Subcutaneous preadipocyte (primary cell): ENCODE results near the gene HJV. TPM values are rescaled to one million over a fixed set of nuclear protein-coding genes. Genes with fewer than 3 reads are reported as not detected.

ENCODE experiments used
- small RNA-seq: library from RNA; depleted of rRNA; stranded (forward); fragments of <200 nt; gene quantifications from one replicate; pipeline ENCODE3, GENCODE V24; 2012
- total RNA-seq: library from RNA; depleted of rRNA; stranded (reverse); fragments of >200 nt; gene quantifications from 2 replicates; pipeline ENCODE4 v1.2.3, GENCODE V29; 2012

Gene HJV, protein sequence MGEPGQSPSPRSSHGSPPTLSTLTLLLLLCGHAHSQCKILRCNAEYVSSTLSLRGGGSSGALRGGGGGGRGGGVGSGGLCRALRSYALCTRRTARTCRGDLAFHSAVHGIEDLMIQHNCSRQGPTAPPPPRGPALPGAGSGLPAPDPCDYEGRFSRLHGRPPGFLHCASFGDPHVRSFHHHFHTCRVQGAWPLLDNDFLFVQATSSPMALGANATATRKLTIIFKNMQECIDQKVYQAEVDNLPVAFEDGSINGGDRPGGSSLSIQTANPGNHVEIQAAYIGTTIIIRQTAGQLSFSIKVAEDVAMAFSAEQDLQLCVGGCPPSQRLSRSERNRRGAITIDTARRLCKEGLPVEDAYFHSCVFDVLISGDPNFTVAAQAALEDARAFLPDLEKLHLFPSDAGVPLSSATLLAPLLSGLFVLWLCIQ
- not detected in 2 replicates for total RNA-seq

DNA sequence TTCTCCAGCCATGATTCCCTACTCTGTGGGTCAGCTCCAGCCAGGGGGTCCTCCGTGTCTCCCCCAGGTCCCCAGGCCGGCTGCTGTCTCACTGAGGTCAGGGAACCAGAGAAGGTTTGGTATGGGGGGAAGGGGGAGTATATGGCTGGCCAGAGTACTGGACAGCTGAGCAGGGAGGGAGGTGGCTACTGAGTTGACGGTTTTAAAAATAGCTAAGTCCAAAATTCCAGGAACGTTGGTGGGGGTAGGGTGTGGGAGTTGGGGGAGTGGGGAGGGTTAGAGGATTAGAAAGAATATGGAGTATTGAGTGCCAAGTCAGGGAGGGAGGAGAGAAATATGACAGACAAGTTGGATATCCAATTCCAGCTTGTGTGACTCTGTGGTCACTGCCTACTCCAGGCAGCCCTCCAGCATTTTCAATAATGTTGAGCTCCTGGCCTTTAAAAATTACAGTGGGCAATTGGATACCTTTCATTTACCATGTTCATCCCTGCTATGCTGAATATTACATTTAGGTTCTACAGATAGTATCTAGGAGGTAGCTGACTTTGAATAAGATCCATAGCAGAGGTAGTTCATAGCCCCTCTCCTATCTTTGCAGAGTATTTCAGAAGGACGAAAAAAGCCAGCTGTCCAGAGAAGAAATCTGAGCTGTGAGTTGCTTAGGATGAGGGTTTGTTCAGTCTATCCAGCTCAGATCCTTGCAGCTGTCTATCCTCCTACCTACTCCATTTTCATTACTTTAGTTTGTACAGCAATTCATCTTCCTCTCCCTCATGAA lies at the start of gene HJV:
Gene HJV (minus strand): TSS at position 114 of the 781 bp plus-strand sequence. CDS start 1,504 bp downstream, outside the sequence.

DNA sequence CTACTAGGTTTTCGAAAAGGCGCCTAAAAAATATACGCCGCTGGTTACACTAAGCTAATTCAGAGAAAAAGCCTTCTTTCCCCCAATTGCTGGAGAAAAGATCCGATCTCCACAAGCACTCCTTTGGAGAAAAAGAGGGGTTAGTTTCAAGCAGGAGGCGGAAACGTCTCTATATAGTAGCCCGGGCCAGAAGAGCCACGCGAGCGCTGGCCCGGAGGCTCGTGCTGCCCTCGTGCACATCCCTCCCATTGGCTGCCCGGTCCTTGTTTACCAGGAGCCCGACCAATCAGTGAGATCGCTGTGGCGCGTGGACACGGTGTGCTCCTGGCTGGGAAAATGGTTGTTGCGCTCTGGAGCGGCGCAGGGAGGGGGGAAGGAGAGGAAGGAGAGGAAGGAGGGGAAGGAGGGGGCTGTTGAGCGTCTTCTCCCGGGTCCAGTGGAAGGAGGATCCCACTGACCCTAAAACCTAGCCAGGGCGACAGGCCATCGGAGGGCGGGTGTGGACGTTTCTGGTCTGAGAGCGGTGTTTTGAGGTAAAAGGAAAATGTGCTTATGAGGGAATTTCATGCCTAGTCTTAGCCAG lies 25.0 kb downstream of the HJV start, which contains the start of gene TXNIP:
Gene TXNIP (minus strand): TSS at position 147 of the 583 bp plus-strand sequence. CDS start 313 bp downstream, outside the sequence.

Small RNA genes lying within 50 kb of the gene (small RNA-seq; reads per million reads assigned to genes)
- gene RNVU1-6 = 79.0 reads per million, percentile 98 among the genes with 10 or more reads in this experiment

Other genes starting within 250 kb of the HJV start
- gene RNF115, start 197.6 kb downstream of the HJV start, total RNA-seq = 13.6 and 19.7 TPM in 2 replicates
- 47.9 and 51.8 TPM in 2 replicates for gene POLR3C, start 197.5 kb downstream of the HJV start, total RNA-seq
- 1.1 and 1.2 TPM in 2 replicates for gene NUDT17, start 176.1 kb downstream of the HJV start, total RNA-seq
- gene PIAS3, start 162.7 kb downstream of the HJV start, total RNA-seq = 19.8 and 21.3 TPM in 2 replicates
- gene ANKRD35, start 135.9 kb downstream of the HJV start, total RNA-seq = 2.9 and 5.3 TPM in 2 replicates
- gene ITGA10, start 111.7 kb downstream of the HJV start, total RNA-seq = 34.9 and 96.2 TPM in 2 replicates
- 18.4 and 24.3 TPM in 2 replicates for gene PEX11B, start 103.0 kb downstream of the HJV start, total RNA-seq
- 59.4 and 71.3 TPM in 2 replicates for gene RBM8A, start 94.3 kb downstream of the HJV start, total RNA-seq
- 29.4 and 36.6 TPM in 2 replicates for gene LIX1L, start 63.7 kb downstream of the HJV start, total RNA-seq
- gene ANKRD34A, start 57.2 kb downstream of the HJV start, total RNA-seq = 1.1 and 2.0 TPM in 2 replicates
- 10.0 and 12.1 TPM in 2 replicates for gene POLR3GL, start 57.0 kb downstream of the HJV start, total RNA-seq
- gene TXNIP, start 25.2 kb downstream of the HJV start, total RNA-seq = 78.2 and 237 TPM in 2 replicates
- gene NBPF10, start 123.1 kb upstream of the HJV start, total RNA-seq = 1.5 and 4.3 TPM in 2 replicates
- gene NOTCH2NLA, start 207.3 kb upstream of the HJV start, total RNA-seq = 45.2 and 95.6 TPM in 2 replicates